Measurements from ENCODE around the gene EFNA5. TPM values are rescaled to one million over a fixed set of nuclear protein-coding genes. Genes with fewer than 3 reads are reported as not detected.

EFNA5 gene
- total RNA-seq, 5 donors from 2014 or later (not counting 1 experiment from before 2014, with no cell fraction given), result 0.06 to 2.6 (median 0.21) TPM; not detected in 1

DNA sequence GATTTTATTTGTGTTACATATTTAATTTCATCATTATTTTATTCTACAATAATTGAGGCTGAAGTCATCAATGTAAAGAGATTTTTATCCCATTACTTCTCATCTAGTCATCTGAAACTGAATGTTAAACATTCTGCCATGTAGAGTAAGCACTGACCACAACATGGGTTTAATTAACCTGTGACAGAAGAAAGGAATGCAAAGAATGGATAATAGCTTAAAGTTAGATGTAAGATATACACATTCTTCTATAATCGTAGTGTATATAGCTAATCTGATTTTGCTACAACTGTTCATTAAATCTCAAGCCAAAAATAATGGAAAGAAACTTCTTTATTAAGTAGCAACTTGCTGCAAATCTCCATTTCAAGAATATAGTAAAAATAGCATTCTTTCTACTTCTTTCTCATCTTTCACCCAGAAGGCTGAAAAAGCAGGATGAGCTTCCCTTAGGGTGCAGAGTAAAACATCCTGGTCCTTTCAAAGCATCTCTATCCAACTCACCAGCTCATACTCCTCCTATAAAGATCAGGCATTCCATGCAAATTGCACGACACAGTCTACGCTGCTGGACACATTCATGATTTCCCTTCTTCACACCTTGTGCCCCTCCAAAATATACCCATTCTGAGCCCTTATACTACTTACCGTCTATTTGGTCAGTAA lies 115.2 kb downstream of the EFNA5 start:
- Histone ChIP-seq H3K27ac (ENCODE audit: low read length) (no peak overlapping the region), H3K27me3 (replicated peaks in 1 of 2; ENCODE audit: control insufficient read depth in 2 of 2, extremely low read depth in 1 of 2, insufficient read depth in 2 of 2, low read length in 1 of 2) (no peaks in the 10 kb centered on the region), H3K9me3 (no peaks in the 10 kb centered on the region), H3K4me1 (ENCODE audit: control insufficient read depth in 1 of 2, extremely low read depth in 1 of 2, insufficient read depth in 2 of 2, low read length in 2 of 2) (no peaks in the 10 kb centered on the region), H3K36me3 (ENCODE audit: control insufficient read depth in 2 of 2, extremely low read depth in 1 of 2, insufficient read depth in 1 of 2, low read length in 1 of 2) (no peaks in the 10 kb centered on the region), H3K4me3 (ENCODE audit: control insufficient read depth in 1 of 2, extremely low read depth in 1 of 2, low read length in 1 of 2) (no peak overlapping the region)
- POLR2A ChIA-PET, result no interaction called here
- H3K27ac Mint-ChIP-seq, result no peak overlapping the region
- no peaks in the 10 kb centered on the region for H3K9me3 Mint-ChIP-seq
- H3K27me3 Mint-ChIP-seq, result peaks cover 2 to 19% of the 10 kb centered on the region in 2 donors
- 91% methylated on average over 3 of the region's 4 CpGs for WGBS (ENCODE audit: insufficient coverage)
- no peak overlapping the region for H3K4me3 Mint-ChIP-seq
- ATAC-seq (replicated peaks in 1 of 4) (no peak), DNase-seq (no peak)
- CTCF ChIA-PET, result no interaction called here
- no peaks in the 10 kb centered on the region for H3K4me1 Mint-ChIP-seq
- H3K36me3 Mint-ChIP-seq, result no peaks in the 10 kb centered on the region

DNA sequence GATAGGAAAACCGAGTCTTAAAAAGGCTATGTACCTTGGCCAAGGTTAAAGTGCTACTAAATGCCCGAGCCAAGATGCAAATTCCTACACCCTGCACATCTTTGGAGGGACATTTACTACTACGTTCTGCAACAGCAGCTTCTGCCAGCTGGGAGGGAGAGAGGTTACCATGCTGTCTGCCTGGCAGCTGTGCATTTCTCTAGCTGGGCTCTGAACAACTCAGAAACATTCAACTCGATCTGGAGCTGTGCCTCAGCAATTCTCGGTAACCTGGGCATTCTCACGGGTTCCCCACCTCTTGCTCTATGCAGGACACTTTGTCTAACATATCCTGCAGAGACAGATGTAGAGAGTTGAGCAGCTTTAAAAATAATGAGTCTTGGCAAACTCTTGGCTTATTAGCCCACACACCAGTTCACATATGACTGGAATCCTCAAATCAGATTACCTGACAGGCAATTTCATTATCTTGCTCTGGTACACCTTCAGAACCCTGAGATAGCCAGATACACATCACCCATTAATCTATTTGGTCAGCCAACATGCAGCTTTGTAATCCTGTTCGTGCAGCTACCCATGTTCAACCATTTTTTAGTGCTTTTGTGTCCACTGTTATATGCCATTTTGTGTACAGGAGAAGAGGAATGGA lies 115.8 kb downstream of the EFNA5 start:
- 100% methylated on average over 1 of the region's 7 CpGs for WGBS (ENCODE audit: insufficient coverage)
- H3K4me3 ChIP-seq (ENCODE audit: control insufficient read depth in 1 of 2, extremely low read depth in 1 of 2, low read length in 1 of 2), result no peak overlapping the region
- Mint-ChIP-seq H3K27me3 (peaks cover 2 to 16% of the 10 kb centered on the region in 2 donors), H3K36me3 (no peaks in the 10 kb centered on the region), H3K27ac (no peak overlapping the region), H3K4me3 (no peak overlapping the region), H3K4me1 (no peaks in the 10 kb centered on the region), H3K9me3 (no peaks in the 10 kb centered on the region)
- no peaks in the 10 kb centered on the region for H3K4me1 ChIP-seq (ENCODE audit: control insufficient read depth in 1 of 2, extremely low read depth in 1 of 2, insufficient read depth in 2 of 2, low read length in 2 of 2)
- no peak overlapping the region for H3K27ac ChIP-seq (ENCODE audit: low read length)
- ATAC-seq (replicated peaks in 1 of 4) (no peak), DNase-seq (no peak)
- ChIA-PET CTCF (no interaction called here), POLR2A (no interaction called here)
- no peaks in the 10 kb centered on the region for H3K36me3 ChIP-seq (ENCODE audit: control insufficient read depth in 2 of 2, extremely low read depth in 1 of 2, insufficient read depth in 1 of 2, low read length in 1 of 2)
- H3K9me3 ChIP-seq, result no peaks in the 10 kb centered on the region
- H3K27me3 ChIP-seq (replicated peaks in 1 of 2; ENCODE audit: control insufficient read depth in 2 of 2, extremely low read depth in 1 of 2, insufficient read depth in 2 of 2, low read length in 1 of 2), result no peaks in the 10 kb centered on the region

DNA sequence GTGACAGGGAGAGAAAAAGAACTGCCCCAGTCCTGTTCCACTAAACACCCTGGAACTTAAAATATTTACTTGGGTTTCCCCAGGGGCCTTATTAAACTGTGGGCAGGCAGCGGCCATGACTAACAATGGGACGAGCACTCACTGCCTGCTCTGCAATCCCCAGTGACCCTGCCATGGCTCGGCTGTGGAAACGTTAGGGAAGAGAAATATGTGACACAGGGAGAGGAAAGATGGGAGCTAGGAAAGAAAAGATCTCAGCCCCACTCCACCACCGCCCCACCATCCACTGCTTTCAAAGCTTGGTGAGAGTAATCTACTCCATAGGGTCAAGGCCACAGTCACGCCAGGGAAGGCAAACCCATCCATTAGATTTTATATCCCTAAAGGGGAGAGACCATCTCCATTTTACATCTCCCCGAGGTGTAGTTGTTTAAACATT lies 117.6 kb downstream of the EFNA5 start:
- WGBS (ENCODE audit: insufficient coverage), result 90% methylated on average over 2 of the region's 7 CpGs
- no peaks in the 10 kb centered on the region for H3K36me3 Mint-ChIP-seq

DNA sequence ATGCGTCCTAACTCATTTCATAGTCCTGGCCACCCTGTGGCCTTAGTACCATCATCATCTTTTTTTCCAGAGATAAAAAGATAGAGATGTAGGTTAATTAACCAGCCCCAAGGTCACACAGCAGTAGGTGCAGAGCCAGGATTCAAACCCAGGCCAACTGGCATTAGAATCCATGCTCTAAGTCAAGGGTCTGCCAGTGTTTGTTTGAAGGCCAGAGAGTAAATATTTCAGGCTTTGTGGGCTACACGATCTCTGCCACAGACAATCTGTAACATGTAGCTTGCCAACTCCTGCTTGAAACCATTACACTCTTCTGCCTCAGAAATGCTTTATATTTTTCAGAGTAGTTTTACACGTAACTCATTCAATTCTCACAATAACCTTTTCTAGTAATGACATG lies 119.6 kb downstream of the EFNA5 start:
- H3K27me3 Mint-ChIP-seq, result peaks cover 2 to 8% of the 10 kb centered on the region in 2 donors
- H3K9me3 Mint-ChIP-seq, result no peaks in the 10 kb centered on the region
- H3K27ac Mint-ChIP-seq, result no peak overlapping the region
- no peaks in the 10 kb centered on the region for H3K4me1 Mint-ChIP-seq
- Histone ChIP-seq H3K36me3 (ENCODE audit: control insufficient read depth in 2 of 2, extremely low read depth in 1 of 2, insufficient read depth in 1 of 2, low read length in 1 of 2) (no peaks in the 10 kb centered on the region), H3K27me3 (replicated peaks in 1 of 2; ENCODE audit: control insufficient read depth in 2 of 2, extremely low read depth in 1 of 2, insufficient read depth in 2 of 2, low read length in 1 of 2) (no peaks in the 10 kb centered on the region), H3K9me3 (no peaks in the 10 kb centered on the region), H3K4me3 (ENCODE audit: control insufficient read depth in 1 of 2, extremely low read depth in 1 of 2, low read length in 1 of 2) (no peak overlapping the region), H3K27ac (ENCODE audit: low read length) (no peak overlapping the region), H3K4me1 (ENCODE audit: control insufficient read depth in 1 of 2, extremely low read depth in 1 of 2, insufficient read depth in 2 of 2, low read length in 2 of 2) (no peaks in the 10 kb centered on the region)
- H3K4me3 Mint-ChIP-seq, result no peak overlapping the region
- ATAC-seq (replicated peaks in 1 of 4) (no peak), DNase-seq (no peak)
- ChIA-PET POLR2A (no interaction called here), CTCF (interaction anchor here in 1 of 2 donors (0.6 to 0.7 kb wide), 2 partner anchors 16 to 20 kb away, joined by 3 read pairs; no protein-coding TSS in a partner anchor)
- H3K36me3 Mint-ChIP-seq, result no peaks in the 10 kb centered on the region
- WGBS (ENCODE audit: insufficient coverage), result no CpG with 5 or more reads among the region's 3 CpGs

More for the DNA sequence above, 117.6 kb downstream of the EFNA5 start:
- no peak overlapping the region for H3K4me3 Mint-ChIP-seq
- Histone ChIP-seq H3K27ac (ENCODE audit: low read length) (no peak overlapping the region), H3K9me3 (no peaks in the 10 kb centered on the region), H3K4me3 (ENCODE audit: control insufficient read depth in 1 of 2, extremely low read depth in 1 of 2, low read length in 1 of 2) (no peak overlapping the region), H3K4me1 (ENCODE audit: control insufficient read depth in 1 of 2, extremely low read depth in 1 of 2, insufficient read depth in 2 of 2, low read length in 2 of 2) (no peaks in the 10 kb centered on the region), H3K27me3 (replicated peaks in 1 of 2; ENCODE audit: control insufficient read depth in 2 of 2, extremely low read depth in 1 of 2, insufficient read depth in 2 of 2, low read length in 1 of 2) (no peaks in the 10 kb centered on the region), H3K36me3 (ENCODE audit: control insufficient read depth in 2 of 2, extremely low read depth in 1 of 2, insufficient read depth in 1 of 2, low read length in 1 of 2) (no peaks in the 10 kb centered on the region)
- DNase-seq, result no peak
- no peaks in the 10 kb centered on the region for H3K4me1 Mint-ChIP-seq
- POLR2A ChIA-PET, result no interaction called here
- no peak overlapping the region for H3K27ac Mint-ChIP-seq
- H3K27me3 Mint-ChIP-seq, result peaks cover under 1 to 16% of the 10 kb centered on the region in 2 donors
- no peaks in the 10 kb centered on the region for H3K9me3 Mint-ChIP-seq
- no peak for ATAC-seq (replicated peaks in 1 of 4)
- CTCF ChIA-PET, result interaction anchor here in 1 of 2 donors (0.8 to 1.1 kb wide), 2 partner anchors 19 to 104 kb away, joined by 3 read pairs; no protein-coding TSS in a partner anchor

DNA sequence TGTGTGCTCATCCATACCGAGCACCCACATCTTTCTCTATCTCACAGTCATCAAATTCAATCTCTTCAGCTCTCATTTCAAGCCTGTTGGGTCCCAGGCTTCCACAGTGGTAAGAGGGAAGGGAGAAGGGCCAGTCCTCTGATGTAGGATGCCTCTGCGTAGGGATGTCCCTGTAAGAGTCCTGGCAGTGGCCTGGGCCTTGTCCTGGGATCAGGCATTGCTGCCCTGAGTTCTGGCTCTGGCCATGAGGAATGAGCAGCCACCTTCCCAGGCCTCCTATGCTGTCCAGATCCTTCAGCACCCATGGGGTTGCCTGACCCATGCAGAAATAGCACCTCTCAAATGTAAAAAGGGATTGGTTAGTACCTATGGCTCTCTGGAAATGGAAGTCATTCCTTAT lies 121.2 kb downstream of the EFNA5 start:
- H3K4me1 Mint-ChIP-seq, result no peaks in the 10 kb centered on the region
- H3K9me3 ChIP-seq, result no peaks in the 10 kb centered on the region
- H3K4me3 Mint-ChIP-seq, result no peak overlapping the region
- no peaks in the 10 kb centered on the region for H3K4me1 ChIP-seq (ENCODE audit: control insufficient read depth in 1 of 2, extremely low read depth in 1 of 2, insufficient read depth in 2 of 2, low read length in 2 of 2)
- H3K27ac ChIP-seq (ENCODE audit: low read length), result no peak overlapping the region
- H3K9me3 Mint-ChIP-seq, result no peaks in the 10 kb centered on the region
- H3K27me3 Mint-ChIP-seq, result peaks cover 3% of the 10 kb centered on the region in 2 donors
- no peaks in the 10 kb centered on the region for H3K27me3 ChIP-seq (replicated peaks in 1 of 2; ENCODE audit: control insufficient read depth in 2 of 2, extremely low read depth in 1 of 2, insufficient read depth in 2 of 2, low read length in 1 of 2)
- DNase-seq (no peak), ATAC-seq (replicated peaks in 1 of 4) (no peak)
- WGBS (ENCODE audit: insufficient coverage), result 88% methylated on average over 1 of the region's 2 CpGs
- H3K36me3 Mint-ChIP-seq, result no peaks in the 10 kb centered on the region
- POLR2A ChIA-PET, result no interaction called here
- H3K36me3 ChIP-seq (ENCODE audit: control insufficient read depth in 2 of 2, extremely low read depth in 1 of 2, insufficient read depth in 1 of 2, low read length in 1 of 2), result no peaks in the 10 kb centered on the region
- CTCF ChIA-PET, result no interaction called here
- no peak overlapping the region for H3K27ac Mint-ChIP-seq
- no peak overlapping the region for H3K4me3 ChIP-seq (ENCODE audit: control insufficient read depth in 1 of 2, extremely low read depth in 1 of 2, low read length in 1 of 2)

DNA sequence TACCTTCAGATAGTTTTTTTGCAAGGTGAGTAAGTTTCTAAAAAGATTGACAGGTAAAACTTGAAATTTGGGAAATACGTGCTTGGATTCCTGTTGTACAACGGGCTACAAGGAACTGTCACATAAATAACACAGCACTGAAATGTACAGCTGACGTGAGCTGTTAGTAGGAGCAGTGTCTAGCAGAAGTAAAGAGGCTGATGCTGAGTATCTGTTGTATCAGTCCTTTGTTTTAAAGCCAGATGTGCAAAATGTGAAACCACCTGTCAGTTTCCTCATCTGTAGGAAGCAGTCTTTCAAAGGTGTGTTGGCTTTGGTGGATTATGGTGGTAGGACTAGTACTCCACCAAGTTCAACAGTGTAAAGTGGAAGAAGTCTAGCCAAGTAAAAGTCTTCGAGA lies 122.3 kb downstream of the EFNA5 start:
- WGBS (ENCODE audit: insufficient coverage), result no CpG with 5 or more reads among the region's 4 CpGs
- Histone ChIP-seq H3K36me3 (ENCODE audit: control insufficient read depth in 2 of 2, extremely low read depth in 1 of 2, insufficient read depth in 1 of 2, low read length in 1 of 2) (no peaks in the 10 kb centered on the region), H3K27ac (ENCODE audit: low read length) (no peak overlapping the region), H3K4me3 (ENCODE audit: control insufficient read depth in 1 of 2, extremely low read depth in 1 of 2, low read length in 1 of 2) (no peak overlapping the region), H3K27me3 (replicated peaks in 1 of 2; ENCODE audit: control insufficient read depth in 2 of 2, extremely low read depth in 1 of 2, insufficient read depth in 2 of 2, low read length in 1 of 2) (no peaks in the 10 kb centered on the region), H3K4me1 (ENCODE audit: control insufficient read depth in 1 of 2, extremely low read depth in 1 of 2, insufficient read depth in 2 of 2, low read length in 2 of 2) (no peaks in the 10 kb centered on the region), H3K9me3 (no peaks in the 10 kb centered on the region)
- no peak for ATAC-seq (replicated peaks in 1 of 4)
- CTCF ChIA-PET, result no interaction called here
- no peak for DNase-seq
- peaks cover 1 to 3% of the 10 kb centered on the region in 2 donors for H3K27me3 Mint-ChIP-seq
- H3K27ac Mint-ChIP-seq, result no peak overlapping the region
- no peaks in the 10 kb centered on the region for H3K36me3 Mint-ChIP-seq
- no peaks in the 10 kb centered on the region for H3K4me1 Mint-ChIP-seq
- POLR2A ChIA-PET, result no interaction called here
- H3K9me3 Mint-ChIP-seq, result no peaks in the 10 kb centered on the region
- no peak overlapping the region for H3K4me3 Mint-ChIP-seq
